BE2C (cell line): ENCODE measurements around the gene PTOV1.

Experiments used
- DNase-seq: peaks from one replicate; pipeline ENCODE4 v3.0.0-alpha.2; 2020
- H3K27me3 ChIP-seq: fragments of 250-450 bp; sonication (Bioruptor Pico); 2 replicates; pipeline ENCODE4 v1.5.1; 2020; ENCODE audit warnings: mild to moderate bottlenecking
- H3K36me3 ChIP-seq: fragments of 250-450 bp; sonication (Bioruptor Pico); 2 replicates; pipeline ENCODE4 v1.5.1; 2020; ENCODE audit warnings: mild to moderate bottlenecking
- H3K4me1 ChIP-seq: fragments of 250-450 bp; sonication (Bioruptor Pico); 2 replicates; pipeline ENCODE4 v1.5.1; 2020
- H3K4me3 ChIP-seq: 2 replicates; pipeline ENCODE4 v1.5.1; 2011; ENCODE audit warnings: low read depth, low read length
- H3K9me3 ChIP-seq: fragments of 250-450 bp; sonication (Bioruptor Pico); 2 replicates; pipeline ENCODE4 v1.5.1; 2020
- CTCF ChIP-seq: IDR thresholded peaks from 2 replicates; pipeline ENCODE4 v1.5.1; 2012; ENCODE audit warnings: mild to moderate bottlenecking, low read depth, low read length

PTOV1 gene

GRCh38 chr19:49844138-49845095 lies 6.5 kb upstream of the PTOV1 start:
- Histone ChIP-seq H3K4me3 (no peak overlapping the region), H3K36me3 (peaks cover 4% of the 10 kb centered on the region), H3K27me3 (no peaks in the 10 kb centered on the region), H3K4me1 (no peaks in the 10 kb centered on the region), H3K9me3 (no peaks in the 10 kb centered on the region)
- no peak for TF ChIP-seq CTCF
- DNase-seq, result no peak

- 0 out of 2 replicates have a peak, but pooled peaks cover 2% of the 10 kb centered on the region for H3K4me1 ChIP-seq
- no peaks in the 10 kb centered on the region for H3K27me3 ChIP-seq
Observed at GRCh38 chr19:49845414-49845813, 5.5 kb upstream of the PTOV1 start.

GRCh38 chr19:49846408-49846807 lies 4.6 kb upstream of the PTOV1 start:
- no peak for DNase-seq
- Histone ChIP-seq H3K27me3 (no peaks in the 10 kb centered on the region), H3K4me1 (0 out of 2 replicates have a peak, but pooled peaks cover 2% of the 10 kb centered on the region), H3K36me3 (no peaks in the 10 kb centered on the region), H3K4me3 (no peak overlapping the region), H3K9me3 (no peaks in the 10 kb centered on the region)
- no peak for TF ChIP-seq CTCF

More at GRCh38 chr19:49845414-49845813, 5.5 kb upstream of the PTOV1 start:
- TF ChIP-seq CTCF, result 0 out of 2 replicates have a peak, but pooled peaks have one; percentile 13
- no peaks in the 10 kb centered on the region for H3K36me3 ChIP-seq
- DNase-seq, result no peak
- H3K9me3 ChIP-seq, result no peaks in the 10 kb centered on the region
- H3K4me3 ChIP-seq, result no peak overlapping the region

GRCh38 chr19:49847731-49848696 lies 2.9 kb upstream of the PTOV1 start:
- DNase-seq, result no peak
- Histone ChIP-seq H3K36me3 (no peaks in the 10 kb centered on the region), H3K4me1 (0 out of 2 replicates have a peak, but pooled peaks cover 2% of the 10 kb centered on the region), H3K4me3 (no peak overlapping the region), H3K27me3 (no peaks in the 10 kb centered on the region), H3K9me3 (no peaks in the 10 kb centered on the region)
- TF ChIP-seq CTCF, result no peak

- H3K9me3 ChIP-seq, result no peaks in the 10 kb centered on the region
- no peak overlapping the region for H3K4me3 ChIP-seq
- no peak for DNase-seq
- H3K4me1 ChIP-seq, result 0 out of 2 replicates have a peak, but pooled peaks cover 2% of the 10 kb centered on the region
- peaks cover under 1% of the 10 kb centered on the region; the same call in 1 of the 2 replicates for H3K36me3 ChIP-seq
- TF ChIP-seq CTCF, result no peak
- H3K27me3 ChIP-seq, result no peaks in the 10 kb centered on the region
Observed at GRCh38 chr19:49848938-49849337, 2.0 kb upstream of the PTOV1 start.
